Common myeloid progenitor, CD34-positive (primary cell): ENCODE data around the gene SYK.

Source experiments
- CTCF ChIA-PET: fragments of 350-600 bp; sonication (Branson Sonifier 250); formaldehyde crosslinking; loops from one replicate; lab custom pipeline; 2021; ENCODE audit warnings: antibody characterized with exemption; lab: Charles Lee
- POLR2A ChIA-PET: fragments of 350-600 bp; sonication (Branson Sonifier 250); formaldehyde crosslinking; loops from one replicate; lab custom pipeline; 2021; ENCODE audit warnings: antibody characterized with exemption; lab: Charles Lee
- DNase-seq, 3 donors: peaks; one replicate each; pipeline versions ENCODE4 v3.0.0 to v3.0.0-alpha.2; 2013
- H3K27ac ChIP-seq, 2 experiments: 1 replicate in 1 of 2; 2 replicates in 1 of 2; pipeline ENCODE4 v1.7.0; 2013; ENCODE audit warnings: inconsistent platforms in 2 of 2, low read length in 2 of 2, mild to moderate bottlenecking in 2 of 2, low read depth in 1 of 2, moderate library complexity in 1 of 2; ENCODE audit not compliant: severe bottlenecking in 2 of 2, insufficient read depth in 1 of 2, poor library complexity in 1 of 2
- H3K27me3 ChIP-seq, 5 experiments: replicated peaks in 2 of 5; 1 replicate in 3 of 5; 2 replicates in 2 of 5; pipeline versions ENCODE4 v1.6.1 to v1.7.0; 2013; ENCODE audit warnings: low read length in 4 of 5, mild to moderate bottlenecking in 2 of 5, moderate library complexity in 2 of 5, inconsistent platforms in 1 of 5; ENCODE audit not compliant: insufficient read depth in 5 of 5, control insufficient read depth in 4 of 5
- H3K36me3 ChIP-seq, 4 experiments: 1 replicate in 2 of 4; 2 replicates in 2 of 4; pipeline versions ENCODE4 v1.6.1 to v1.7.0; 2013; ENCODE audit warnings: low read length in 3 of 4, control low read depth in 1 of 4, mild to moderate bottlenecking in 1 of 4; ENCODE audit not compliant: control insufficient read depth in 4 of 4, insufficient read depth in 4 of 4
- H3K4me1 ChIP-seq, 4 experiments: 1 replicate in 3 of 4; 2 replicates in 1 of 4; pipeline versions ENCODE4 v1.6.1 to v1.7.1; 2013; ENCODE audit warnings: low read length in 3 of 4, mild to moderate bottlenecking in 3 of 4, control low read depth in 1 of 4, inconsistent platforms in 1 of 4, moderate library complexity in 1 of 4; ENCODE audit not compliant: control insufficient read depth in 4 of 4, insufficient read depth in 4 of 4; ENCODE audit errors: control extremely low read depth in 1 of 4
- H3K4me3 ChIP-seq, 7 experiments: 1 replicate in 4 of 7; 2 replicates in 3 of 7; pipeline versions ENCODE4 v1.5.1 to v1.7.0; 2013; ENCODE audit warnings: mild to moderate bottlenecking in 7 of 7, low read length in 6 of 7, moderate library complexity in 6 of 7, inconsistent platforms in 2 of 7, low read depth in 2 of 7, control low read depth in 1 of 7; ENCODE audit not compliant: insufficient read depth in 4 of 7, control insufficient read depth in 1 of 7; ENCODE audit errors: extremely low read depth in 1 of 7
- H3K9me3 ChIP-seq, 5 experiments: 1 replicate in 4 of 5; 2 replicates in 1 of 5; pipeline versions ENCODE4 v1.6.1 to v1.7.1; 2013; ENCODE audit warnings: low read length in 4 of 5, mild to moderate bottlenecking in 2 of 5, inconsistent platforms in 1 of 5, low read depth in 1 of 5, moderate library complexity in 1 of 5; ENCODE audit not compliant: control insufficient read depth in 4 of 5, insufficient read depth in 2 of 5; ENCODE audit errors: control extremely low read depth in 1 of 5
- WGBS: methylation state at CpG from one replicate; pipeline ENCODE4 v1.1.5; 2013; ENCODE audit not compliant: insufficient coverage; 5-methylcytosine and 5-hydroxymethylcytosine counted together

Gene SYK

DNA sequence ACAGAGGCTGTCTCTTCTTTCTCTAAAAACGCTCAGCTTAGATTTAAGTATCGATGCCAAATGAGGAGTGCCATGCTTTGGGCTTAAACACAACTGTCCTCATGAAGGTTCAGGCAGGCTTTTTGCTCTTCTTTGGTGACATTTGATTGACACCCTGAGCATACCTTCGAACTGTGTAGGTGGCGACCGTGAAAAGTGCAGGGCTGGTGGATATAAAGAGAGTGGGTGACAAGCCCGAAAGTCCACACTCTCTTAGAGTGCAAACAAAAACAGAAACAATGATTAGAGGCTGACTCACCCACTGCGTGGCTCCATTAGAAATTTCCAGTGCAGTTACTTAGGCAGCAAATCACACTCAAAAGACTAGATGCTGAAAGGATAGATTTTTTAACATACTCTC is 141.7 kb downstream of the SYK start:
- peaks cover 0 to 8% (median 0%) of the 10 kb centered on the region in 5 experiments for H3K9me3 ChIP-seq
- no peaks in the 10 kb centered on the region for H3K4me1 ChIP-seq
- no peaks in the 10 kb centered on the region for H3K36me3 ChIP-seq
- peaks cover 0 to 9% (median 0%) of the 10 kb centered on the region in 5 experiments for H3K27me3 ChIP-seq
- ChIA-PET POLR2A (no interaction called here), CTCF (interaction anchor here (1.2 kb wide), 1 partner anchor 27 kb away, joined by 4 read pairs; no protein-coding TSS in a partner anchor)
- no peak overlapping the region for H3K27ac ChIP-seq
- no peak for DNase-seq
- 97% methylated on average over 2 of the region's 7 CpGs for WGBS
- H3K4me3 ChIP-seq: no peak overlapping the region

DNA sequence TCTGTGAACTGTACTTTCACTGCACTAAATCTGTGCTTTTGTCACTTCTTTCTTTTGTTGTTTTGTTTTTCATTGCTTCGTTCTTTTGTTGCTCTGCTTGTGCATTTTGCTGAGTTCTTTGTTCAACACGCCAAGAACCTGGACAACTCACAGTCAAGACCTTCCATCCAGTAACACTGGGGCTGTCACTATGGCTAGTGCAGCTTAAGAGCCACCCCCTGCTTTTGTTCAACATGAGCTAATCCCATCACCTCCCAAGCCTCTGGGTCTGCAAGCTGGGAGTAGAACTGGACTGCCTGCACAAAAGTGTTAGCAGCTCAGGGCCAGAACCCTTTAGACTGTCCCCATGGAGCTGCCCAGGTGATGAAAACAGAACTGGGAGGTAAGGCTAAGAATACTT is 143.7 kb downstream of the SYK start:
- Histone ChIP-seq H3K4me3 (no peak overlapping the region), H3K4me1 (no peaks in the 10 kb centered on the region), H3K27ac (no peak overlapping the region), H3K36me3 (no peaks in the 10 kb centered on the region), H3K27me3 (peaks cover 0 to 11% (median 0%) of the 10 kb centered on the region in 5 experiments), H3K9me3 (peaks cover 0 to 7% (median 0%) of the 10 kb centered on the region in 5 experiments)
- WGBS: 91% methylated on average over 2 of the region's 2 CpGs
- ChIA-PET CTCF (no interaction called here), POLR2A (no interaction called here)
- no peak for DNase-seq

DNA sequence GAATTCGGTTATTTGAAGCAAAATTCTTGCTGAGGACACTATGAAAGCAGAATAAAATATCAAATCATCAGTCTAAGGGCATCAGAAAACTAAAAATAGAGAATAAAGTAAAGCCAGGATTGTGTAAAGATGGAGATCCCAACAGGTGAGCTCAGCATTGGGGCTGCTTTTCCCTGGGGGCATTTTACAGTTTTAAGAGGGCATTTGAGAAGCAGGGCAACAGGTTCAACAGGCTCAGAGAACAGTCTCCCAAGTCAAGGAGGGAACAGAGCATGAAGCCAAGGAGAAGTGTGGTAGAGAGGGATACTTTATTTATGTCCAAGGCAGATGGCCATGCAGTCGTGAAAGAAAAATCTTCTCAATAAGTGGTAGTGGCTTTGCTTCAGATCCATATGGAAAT is 145.4 kb downstream of the SYK start:
- CTCF ChIA-PET: no interaction called here
- no peak overlapping the region for H3K27ac ChIP-seq
- WGBS: no CpG with 5 or more reads among the region's 2 CpGs

More for the DNA sequence above, 145.4 kb downstream of the SYK start:
- Histone ChIP-seq H3K36me3 (no peaks in the 10 kb centered on the region), H3K4me1 (no peaks in the 10 kb centered on the region), H3K9me3 (peaks cover 0 to 3% (median 0%) of the 10 kb centered on the region in 5 experiments), H3K27me3 (peaks cover 0 to 11% (median 0%) of the 10 kb centered on the region in 5 experiments), H3K4me3 (no peak overlapping the region)
- no peak for DNase-seq
- POLR2A ChIA-PET: interaction anchor here (0.6 kb wide), 1 partner anchor 16 kb away, joined by 6 read pairs; no protein-coding TSS in a partner anchor
